IMR-90 (cell line): Measurements from ENCODE around the gene PSENEN. TPM values are rescaled to one million over a fixed set of nuclear protein-coding genes. Genes with fewer than 3 reads are reported as not detected.

Source experiments
- ATAC-seq: fragments of 200-7000 bp; cut with Tn5 transposase; 2 replicates; pipeline ENCODE4 v1.9.1; 2020; ENCODE audit warnings: low read depth, mild to moderate bottlenecking, moderate library complexity
- BruUV-seq: library from RNA; stranded (reverse); fragments of 400-500 nt; replicated peaks from 2 replicates; lab custom pipeline; 2021; lab: Mats Ljungman, UMichigan
- CTCF ChIA-PET: fragments of 300-600 bp; formaldehyde crosslinking; extraction: SDS; loops from one replicate; lab custom pipeline; 2021; ENCODE audit warnings: antibody characterized with exemption; lab: Yijun Ruan, JAX
- POLR2A ChIA-PET: fragments of 300-600 bp; sonication (Branson Sonifier 250); formaldehyde crosslinking; loops from one replicate; lab custom pipeline; 2022; ENCODE audit warnings: antibody characterized with exemption; ENCODE audit not compliant: unreplicated experiment; lab: Charles Lee
- DNase-seq: peaks from one replicate; pipeline ENCODE4 v3.0.0; 2013
- H2AFZ ChIP-seq: replicated peaks from 2 replicates; pipeline ENCODE3; 2013; ENCODE audit warnings: low read length, mild to moderate bottlenecking; ENCODE audit not compliant: poor library complexity
- H2AK5ac ChIP-seq: 2 replicates; pipeline ENCODE4 v1.6.1; 2013; ENCODE audit warnings: low read depth, low read length, inconsistent platforms
- H2AK9ac ChIP-seq: replicated peaks from 2 replicates; pipeline ENCODE3; 2013; ENCODE audit warnings: mild to moderate bottlenecking, low read depth, low read length, moderate library complexity; ENCODE audit not compliant: poor library complexity
- H2BK120ac ChIP-seq: 2 replicates; pipeline ENCODE4 v1.6.1; 2013; ENCODE audit warnings: low read depth, low read length, inconsistent platforms
- H2BK15ac ChIP-seq: 3 replicates; pipeline ENCODE4 v1.6.1; 2013; ENCODE audit warnings: low read depth, low read length, inconsistent platforms
- H2BK20ac ChIP-seq: 2 replicates; pipeline ENCODE4 v1.6.1; 2013; ENCODE audit warnings: low read depth, mild to moderate bottlenecking, inconsistent platforms, low read length, moderate library complexity
- H2BK5ac ChIP-seq: 2 replicates; pipeline ENCODE4 v1.6.1; 2013; ENCODE audit warnings: mild to moderate bottlenecking, low read depth, low read length, inconsistent platforms; ENCODE audit not compliant: poor library complexity, severe bottlenecking
- H3K14ac ChIP-seq: replicated peaks from 2 replicates; pipeline ENCODE4 v1.6.1; 2013; ENCODE audit warnings: low read depth, low read length, inconsistent platforms
- H3K18ac ChIP-seq: 2 replicates; pipeline ENCODE4 v1.6.1; 2013; ENCODE audit warnings: low read depth, low read length, control low read depth
- H3K23ac ChIP-seq: 2 replicates; pipeline ENCODE4 v1.6.1; 2013; ENCODE audit warnings: low read depth, low read length, inconsistent platforms
- H3K27ac ChIP-seq: 2 replicates; pipeline ENCODE4 v1.5.1; 2013; ENCODE audit warnings: mild to moderate bottlenecking, control low read depth, low read length; ENCODE audit not compliant: insufficient read depth
- H3K27me3 ChIP-seq: 2 replicates; pipeline ENCODE4 v1.6.1; 2013; ENCODE audit warnings: low read length; ENCODE audit not compliant: control insufficient read depth, insufficient read depth
- H3K36me3 ChIP-seq: 2 replicates; pipeline ENCODE4 v1.6.1; 2013; ENCODE audit warnings: low read length, mixed read lengths; ENCODE audit not compliant: control insufficient read depth, insufficient read depth
- H3K4ac ChIP-seq: 2 replicates; pipeline ENCODE4 v1.6.1; 2013; ENCODE audit warnings: low read depth, low read length, inconsistent platforms
- H3K4me1 ChIP-seq: 2 replicates; pipeline ENCODE4 v1.6.1; 2013; ENCODE audit warnings: low read length, mixed read lengths; ENCODE audit not compliant: control insufficient read depth, insufficient read depth
- H3K4me2 ChIP-seq: 2 replicates; pipeline ENCODE4 v1.6.1; 2013; ENCODE audit warnings: low read depth, mild to moderate bottlenecking, control low read depth, low read length, moderate library complexity
- H3K4me3 ChIP-seq: 2 replicates; pipeline ENCODE4 v1.5.1; 2013; ENCODE audit warnings: low read depth, mild to moderate bottlenecking, control low read depth, low read length, moderate library complexity; ENCODE audit not compliant: insufficient read depth
- H3K56ac ChIP-seq: 2 replicates; pipeline ENCODE4 v1.6.1; 2013; ENCODE audit warnings: low read length, inconsistent platforms; ENCODE audit not compliant: insufficient read depth; ENCODE audit errors: extremely low read depth
- H3K79me1 ChIP-seq, 2 experiments: 2 replicates each; pipeline ENCODE4 v1.6.1; 2013; ENCODE audit warnings: low read length in 2 of 2, inconsistent platforms in 1 of 2, low read depth in 1 of 2
- H3K9ac ChIP-seq: 2 replicates; pipeline ENCODE4 v1.6.1; 2013; ENCODE audit warnings: low read depth, low read length, control low read depth
- H3K9me1 ChIP-seq: 2 replicates; pipeline ENCODE4 v1.6.1; 2013; ENCODE audit warnings: low read length, inconsistent platforms; ENCODE audit not compliant: insufficient read depth
- H3K9me3 ChIP-seq: 2 replicates; pipeline ENCODE4 v1.6.1; 2013; ENCODE audit warnings: low read length; ENCODE audit not compliant: control insufficient read depth, insufficient read depth
- H4K20me1 ChIP-seq: 2 replicates; pipeline ENCODE4 v1.6.1; 2013; ENCODE audit warnings: low read length, inconsistent platforms; ENCODE audit not compliant: insufficient read depth
- H4K5ac ChIP-seq: 2 replicates; pipeline ENCODE4 v1.6.1; 2013; ENCODE audit warnings: mild to moderate bottlenecking, low read depth, low read length, control low read depth
- H4K8ac ChIP-seq, 2 experiments: 2 replicates each; pipeline ENCODE4 v1.6.1; 2013; ENCODE audit warnings: low read depth in 2 of 2, low read length in 2 of 2, control low read depth in 1 of 2, inconsistent platforms in 1 of 2
- H4K91ac ChIP-seq: 2 replicates; pipeline ENCODE4 v1.6.1; 2013; ENCODE audit warnings: low read depth, low read length, inconsistent platforms; ENCODE audit not compliant: insufficient read depth
- BHLHE40 ChIP-seq: fragments of 150-350 bp; IDR thresholded peaks from 2 replicates; pipeline ENCODE4 v1.6.1; 2016; ENCODE audit warnings: mild to moderate bottlenecking, low read depth, low read length
- CEBPB ChIP-seq: IDR thresholded peaks from 2 replicates; pipeline ENCODE4 v1.6.1; 2012; ENCODE audit warnings: low read depth, low read length, improper control_type of control experiment
- FOS ChIP-seq: fragments of 150-350 bp; IDR thresholded peaks from 2 replicates; pipeline ENCODE4 v1.6.1; 2016; ENCODE audit warnings: low read depth, low read length
- MAFK ChIP-seq: IDR thresholded peaks from 2 replicates; pipeline ENCODE4 v1.6.1; 2012; ENCODE audit warnings: low read depth, low read length, improper control_type of control experiment
- MAZ ChIP-seq: IDR thresholded peaks from 2 replicates; pipeline ENCODE4 v1.6.1; 2012; ENCODE audit warnings: low read depth, mild to moderate bottlenecking, low read length, improper control_type of control experiment, moderate library complexity, borderline replicate concordance
- MXI1 ChIP-seq: IDR thresholded peaks from 2 replicates; pipeline ENCODE4 v1.6.1; 2012; ENCODE audit warnings: low read depth, mild to moderate bottlenecking, low read length, moderate library complexity, borderline replicate concordance
- POLR2A ChIP-seq: IDR thresholded peaks from 2 replicates; pipeline ENCODE4 v1.6.1; 2012; ENCODE audit warnings: mild to moderate bottlenecking, low read depth, low read length
- RAD21 ChIP-seq: IDR thresholded peaks from 2 replicates; pipeline ENCODE4 v1.6.1; 2012; ENCODE audit warnings: low read length, improper control_type of control experiment
- RCOR1 ChIP-seq: IDR thresholded peaks from 2 replicates; pipeline ENCODE4 v1.6.1; 2012; ENCODE audit warnings: mild to moderate bottlenecking, low read length, improper control_type of control experiment; ENCODE audit not compliant: insufficient replicate concordance
- RFX5 ChIP-seq: IDR thresholded peaks from 2 replicates; pipeline ENCODE4 v1.8.0; 2012; ENCODE audit warnings: low read depth, mild to moderate bottlenecking, low read length, moderate library complexity
- SMC3 ChIP-seq: fragments of 150-350 bp; IDR thresholded peaks from 2 replicates; pipeline ENCODE4 v1.6.1; 2016; ENCODE audit warnings: low read depth, mild to moderate bottlenecking, antibody characterized with exemption, low read length, moderate library complexity
- WGBS, 2 experiments: methylation state at CpG; one replicate each; pipeline versions ENCODE4 v1.1.5 to v1.1.7; 2013; ENCODE audit warnings: missing lambda C conversion rate in 2 of 2; ENCODE audit not compliant: insufficient read length in 1 of 2; ENCODE audit errors: extremely low coverage in 2 of 2; 5-methylcytosine and 5-hydroxymethylcytosine counted together
- dilution Hi-C: fragments of 300-500 bp; cut with HindIII; formaldehyde crosslinking; loops from one replicate; pipeline ENCODE4 v1.14.3; 2018; ENCODE audit warnings: low sequenced_read_pairs; ENCODE audit not compliant: unreplicated experiment
- in situ Hi-C: fragments of 300-500 bp; cut with MboI; formaldehyde crosslinking; loops from 3 replicates; pipeline ENCODE4 v1.14.3; 2019; ENCODE audit warnings: low sequenced_read_pairs, inconsistent platforms, mixed read lengths
- intact Hi-C: fragments of 100-400 bp; cut with micrococcal nuclease; formaldehyde crosslinking; loops from 2 replicates; pipeline ENCODE4 v1.10.0; 2022
- polyA plus RNA-seq, 3 experiments: library from polyadenylated mRNA; depleted of rRNA; stranded (reverse); fragments of >200 nt; gene quantifications; 2 replicates each; pipeline ENCODE4 v1.2.3, GENCODE V29; 2012; ENCODE audit warnings: low replicate concordance in 1 of 3
- total RNA-seq: library from RNA; depleted of rRNA; stranded (reverse); fragments of >200 nt; gene quantifications from 2 replicates; pipeline ENCODE4 v1.2.3, GENCODE V29; 2012
- TF ChIP-seq, protein P1 (sequence below): fragments of 150-350 bp; IDR thresholded peaks from 2 replicates; pipeline ENCODE4 v1.6.1; 2017; ENCODE audit warnings: mild to moderate bottlenecking, antibody characterized with exemption, low read length, low read depth
- TF ChIP-seq, protein P2 (sequence below): conservative IDR thresholded peaks from 2 replicates; pipeline ENCODE4 v1.5.1; 2012; ENCODE audit warnings: mild to moderate bottlenecking, low read depth, low read length, improper control_type of control experiment
- TF ChIP-seq, protein P3 (sequence below): fragments of 150-350 bp; IDR thresholded peaks from 2 replicates; pipeline ENCODE4 v1.6.1; 2016; ENCODE audit warnings: low read depth, mild to moderate bottlenecking, low read length, moderate library complexity, borderline replicate concordance

PSENEN gene
- total and polyA plus RNA-seq, 2 of the 4 experiments (the other 2 are of a cell fraction): 9.0 to 47.0 TPM

DNA sequence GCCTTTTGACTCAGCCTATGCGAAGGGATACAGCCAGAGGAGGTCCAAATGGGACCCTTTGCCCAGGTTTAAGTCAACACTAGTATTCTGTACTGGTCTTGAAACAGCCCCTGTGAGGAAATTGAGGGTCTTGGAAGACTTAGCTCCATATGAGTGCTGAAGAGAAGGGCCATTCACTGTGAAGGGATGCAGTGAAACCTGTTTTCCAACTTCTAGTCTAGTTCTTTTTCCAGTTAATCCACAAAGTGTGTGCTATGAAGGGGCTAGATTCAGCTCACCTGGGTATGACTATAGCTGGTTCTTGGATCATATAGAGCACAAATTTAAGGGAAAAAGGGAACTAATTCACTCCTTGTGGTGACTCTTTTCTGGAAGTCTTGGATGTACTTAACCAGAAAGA, 37.1 kb upstream of the PSENEN start:
- no TSS peak for BruUV-seq
- Histone ChIP-seq H2BK5ac (no peak overlapping the region), H4K20me1 (no peaks in the 10 kb centered on the region), H3K4ac (no peak overlapping the region), H3K56ac (no peak overlapping the region), H3K4me3 (no peak overlapping the region), H2BK15ac (no peak overlapping the region), H3K9me3 (no peaks in the 10 kb centered on the region), H3K36me3 (no peaks in the 10 kb centered on the region), H2AK5ac (no peak overlapping the region), H2BK20ac (no peak overlapping the region), H3K23ac (no peak overlapping the region), H4K5ac (no peak overlapping the region), H3K9me1 (no peaks in the 10 kb centered on the region), H2AK9ac (no peak overlapping the region), H2AFZ (no peak overlapping the region), H3K14ac (no peak overlapping the region), H3K4me1 (no peaks in the 10 kb centered on the region), H3K27ac (no peak overlapping the region), H3K27me3 (no peaks in the 10 kb centered on the region), H3K9ac (no peak overlapping the region), H3K18ac (no peak overlapping the region), H4K91ac (no peak overlapping the region), H4K8ac (no peak overlapping the region), H3K4me2 (no peak overlapping the region), H2BK120ac (no peak overlapping the region), H3K79me1 (no peaks in the 10 kb centered on the region)
- ATAC-seq (no peak), DNase-seq (no peak)
- dilution Hi-C loops (no loop called here), in situ Hi-C loops (no loop called here), intact Hi-C loops (no loop called here)
- WGBS, 2 experiments: no CpG with 5 or more reads among the region's 1 CpG
- POLR2A ChIA-PET: no interaction called here
- TF ChIP-seq MAFK (no peak), RFX5 (no peak), RAD21 (no peak), FOS (no peak), SMC3 (no peak), RCOR1 (no peak), MXI1 (no peak), BHLHE40 (no peak), CEBPB (no peak), POLR2A (no peak), MAZ (no peak)
- TF ChIP-seq, protein P1, sequence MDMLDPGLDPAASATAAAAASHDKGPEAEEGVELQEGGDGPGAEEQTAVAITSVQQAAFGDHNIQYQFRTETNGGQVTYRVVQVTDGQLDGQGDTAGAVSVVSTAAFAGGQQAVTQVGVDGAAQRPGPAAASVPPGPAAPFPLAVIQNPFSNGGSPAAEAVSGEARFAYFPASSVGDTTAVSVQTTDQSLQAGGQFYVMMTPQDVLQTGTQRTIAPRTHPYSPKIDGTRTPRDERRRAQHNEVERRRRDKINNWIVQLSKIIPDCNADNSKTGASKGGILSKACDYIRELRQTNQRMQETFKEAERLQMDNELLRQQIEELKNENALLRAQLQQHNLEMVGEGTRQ: no peak
- TF ChIP-seq, protein P2, sequence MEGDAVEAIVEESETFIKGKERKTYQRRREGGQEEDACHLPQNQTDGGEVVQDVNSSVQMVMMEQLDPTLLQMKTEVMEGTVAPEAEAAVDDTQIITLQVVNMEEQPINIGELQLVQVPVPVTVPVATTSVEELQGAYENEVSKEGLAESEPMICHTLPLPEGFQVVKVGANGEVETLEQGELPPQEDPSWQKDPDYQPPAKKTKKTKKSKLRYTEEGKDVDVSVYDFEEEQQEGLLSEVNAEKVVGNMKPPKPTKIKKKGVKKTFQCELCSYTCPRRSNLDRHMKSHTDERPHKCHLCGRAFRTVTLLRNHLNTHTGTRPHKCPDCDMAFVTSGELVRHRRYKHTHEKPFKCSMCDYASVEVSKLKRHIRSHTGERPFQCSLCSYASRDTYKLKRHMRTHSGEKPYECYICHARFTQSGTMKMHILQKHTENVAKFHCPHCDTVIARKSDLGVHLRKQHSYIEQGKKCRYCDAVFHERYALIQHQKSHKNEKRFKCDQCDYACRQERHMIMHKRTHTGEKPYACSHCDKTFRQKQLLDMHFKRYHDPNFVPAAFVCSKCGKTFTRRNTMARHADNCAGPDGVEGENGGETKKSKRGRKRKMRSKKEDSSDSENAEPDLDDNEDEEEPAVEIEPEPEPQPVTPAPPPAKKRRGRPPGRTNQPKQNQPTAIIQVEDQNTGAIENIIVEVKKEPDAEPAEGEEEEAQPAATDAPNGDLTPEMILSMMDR: no peak
- TF ChIP-seq, protein P3, sequence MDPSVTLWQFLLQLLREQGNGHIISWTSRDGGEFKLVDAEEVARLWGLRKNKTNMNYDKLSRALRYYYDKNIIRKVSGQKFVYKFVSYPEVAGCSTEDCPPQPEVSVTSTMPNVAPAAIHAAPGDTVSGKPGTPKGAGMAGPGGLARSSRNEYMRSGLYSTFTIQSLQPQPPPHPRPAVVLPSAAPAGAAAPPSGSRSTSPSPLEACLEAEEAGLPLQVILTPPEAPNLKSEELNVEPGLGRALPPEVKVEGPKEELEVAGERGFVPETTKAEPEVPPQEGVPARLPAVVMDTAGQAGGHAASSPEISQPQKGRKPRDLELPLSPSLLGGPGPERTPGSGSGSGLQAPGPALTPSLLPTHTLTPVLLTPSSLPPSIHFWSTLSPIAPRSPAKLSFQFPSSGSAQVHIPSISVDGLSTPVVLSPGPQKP: no peak
- CTCF ChIA-PET: interaction anchor here (0.8 kb wide), 1 partner anchor 21 kb away, joined by 8 read pairs; no protein-coding TSS in a partner anchor
